ENCODE measurements around the gene TPRX1.
"Not testable (repeated sequence)": the region's sequence is repeated elsewhere in the genome, so short reads cannot be mapped to it uniquely, and the experiment has no call there.

TPRX1 gene

GRCh38 chr19:47801270-47801669 lies 3.1 kb downstream of the TPRX1 start:
- no peak for DNase-seq

- DNase-seq = no peak
Measured at GRCh38 chr19:47798904-47799266, 5.5 kb downstream of the TPRX1 start.

- DNase-seq = no peak
Measured at GRCh38 chr19:47797996-47798903, 6.1 kb downstream of the TPRX1 start.

GRCh38 chr19:47796785-47797184 lies 7.6 kb downstream of the TPRX1 start:
- no peak for DNase-seq

GRCh38 chr19:47794526-47794925 lies 9.8 kb downstream of the TPRX1 start:
- no peak for DNase-seq

- no peak for DNase-seq
Measured at GRCh38 chr19:47792616-47793015, 11.7 kb downstream of the TPRX1 start.

GRCh38 chr19:47790398-47790814 lies 13.9 kb downstream of the TPRX1 start:
- peak; percentile 55 for DNase-seq

GRCh38 chr19:47789811-47790210 lies 14.5 kb downstream of the TPRX1 start:
- not testable (repeated sequence) for DNase-seq

GRCh38 chr19:47787307-47787706 lies 17.0 kb downstream of the TPRX1 start:
- DNase-seq = not testable (repeated sequence)

GRCh38 chr19:47786566-47786965 lies 17.8 kb downstream of the TPRX1 start:
- DNase-seq = no peak

GRCh38 chr19:47781590-47782262 lies 22.6 kb downstream of the TPRX1 start:
- no peak for DNase-seq

- no peak for DNase-seq
Measured at GRCh38 chr19:47780215-47780551, 24.2 kb downstream of the TPRX1 start.

- no peak for DNase-seq
Measured at GRCh38 chr19:47779524-47780214, 24.7 kb downstream of the TPRX1 start.

GRCh38 chr19:47778954-47779351 lies 25.4 kb downstream of the TPRX1 start:
- no peak for DNase-seq

- DNase-seq = peak; percentile 74
Measured at GRCh38 chr19:47778049-47778953, 26.1 kb downstream of the TPRX1 start, which contains the start of gene SELENOW. Gene SELENOW (plus strand): TSS chr19:47778703. CDS start chr19:47778786, 83 bp downstream.

GRCh38 chr19:47777245-47778048 lies 26.9 kb downstream of the TPRX1 start:
- peak; percentile 55 for DNase-seq

- peak; percentile 98 for DNase-seq
Measured at GRCh38 chr19:47776568-47776967, 27.8 kb downstream of the TPRX1 start.

- DNase-seq = not testable (repeated sequence)
Measured at GRCh38 chr19:47771291-47771690, 33.1 kb downstream of the TPRX1 start.

GRCh38 chr19:47769534-47769933 lies 34.8 kb downstream of the TPRX1 start:
- DNase-seq = no peak

GRCh38 chr19:47768604-47769003 lies 35.7 kb downstream of the TPRX1 start:
- DNase-seq = no peak

GRCh38 chr19:47767349-47767748 lies 37.0 kb downstream of the TPRX1 start:
- DNase-seq = no peak

GRCh38 chr19:47766670-47767069 lies 37.7 kb downstream of the TPRX1 start:
- DNase-seq = no peak

All from NCI-H2029 (cell line).